Kidney (tissue), 14 donors: ENCODE results near the gene CFD. TPM values are rescaled to one million over a fixed set of nuclear protein-coding genes. Genes with fewer than 3 reads are reported as not detected.

Source experiments
- DNase-seq, 5 donors: peaks; one replicate each; pipeline ENCODE4 v3.0.0-alpha.2; 2013 to 2020
- FAIRE-seq: peaks from 2 replicates; lab custom pipeline; 2012; peaks lifted over from hg19 to GRCh38; lab: Jason Lieb, UNC
- H3K27ac ChIP-seq, 2 donors: one replicate each; pipeline ENCODE4 v1.7.0; 2013; ENCODE audit warnings: low read depth in 2 of 2, low read length in 2 of 2, inconsistent platforms in 1 of 2
- H3K27me3 ChIP-seq: one replicate; pipeline ENCODE4 v1.7.1; 2013; ENCODE audit warnings: low read length, inconsistent platforms; ENCODE audit not compliant: control insufficient read depth, insufficient read depth
- H3K36me3 ChIP-seq, 3 donors: one replicate each; pipeline versions ENCODE4 v1.7.0 to v1.7.1; 2013; ENCODE audit warnings: low read length in 3 of 3, control low read depth in 1 of 3, inconsistent platforms in 1 of 3; ENCODE audit not compliant: insufficient read depth in 3 of 3, control insufficient read depth in 2 of 3
- H3K4me1 ChIP-seq, 3 donors: one replicate each; pipeline versions ENCODE4 v1.7.0 to v1.7.1; 2013; ENCODE audit warnings: low read length in 3 of 3, inconsistent platforms in 1 of 3, low read depth in 1 of 3; ENCODE audit not compliant: control insufficient read depth in 2 of 3, insufficient read depth in 2 of 3
- H3K4me3 ChIP-seq, 3 donors: one replicate each; pipeline versions ENCODE4 v1.7.0 to v1.8.1; 2013; ENCODE audit warnings: low read length in 3 of 3, control low read depth in 1 of 3, inconsistent platforms in 1 of 3
- H3K9ac ChIP-seq, 3 donors: one replicate each; pipeline versions ENCODE4 v1.7.0 to v1.7.1; 2013; ENCODE audit warnings: low read length in 3 of 3, control low read depth in 1 of 3, inconsistent platforms in 1 of 3
- H3K9me3 ChIP-seq, 3 donors: one replicate each; pipeline versions ENCODE4 v1.7.0 to v1.7.1; 2013; ENCODE audit warnings: low read length in 3 of 3, control low read depth in 1 of 3, inconsistent platforms in 1 of 3; ENCODE audit not compliant: control insufficient read depth in 2 of 3, insufficient read depth in 1 of 3
- CTCF ChIP-seq: IDR thresholded peaks from 3 replicates; pipeline ENCODE4 v1.5.1; 2012; ENCODE audit warnings: mild to moderate bottlenecking, moderate library complexity, borderline replicate concordance; ENCODE audit not compliant: insufficient read depth; ENCODE audit errors: extremely low read depth
- intact Hi-C: fragments of 100-400 bp; cut with DNase I; formaldehyde crosslinking; loops from one replicate; pipeline ENCODE4 v1.11.1; 2022
- polyA plus RNA-seq: library from polyadenylated mRNA; stranded (reverse); fragments of 350-450 nt; fragmentation: Illumina TruSeq; extraction: RNeasy Lipid Tissue Mini Kit (QIAGEN cat#74804); gene quantifications from one replicate; pipeline ENCODE4 v1.2.3, GENCODE V29; 2014; ENCODE audit warnings: low read depth, low replicate concordance; ENCODE audit not compliant: insufficient read depth
- total RNA-seq: library from RNA; stranded (reverse); fragmentation: NEBNext Ultra II Directional; extraction: Animal tissue kit (Norgen Biotek cat#: 25700); gene quantifications from one replicate; pipeline ENCODE4 v1.2.1, GENCODE V29; 2021
- donor health status: control.
- donor health status: control.
- donor health status: control.
- donor health status: control.
- donor health status: control.
- donor health status: DM: yes; HTN: yes; CAD: no.
- donor health status: Normal renal cell carcinoma (clear cell type).

Gene CFD
- total and polyA plus RNA-seq, 2 donors from 2014 or later, result 4.6 to 35.1 TPM

- Histone ChIP-seq H3K36me3 (peaks cover 0 to 8% (median 0%) of the 10 kb centered on the region in 3 donors), H3K27me3 (no peaks in the 10 kb centered on the region), H3K27ac (peak overlapping the region in 1 of 2 donors; percentile 78), H3K9me3 (no peaks in the 10 kb centered on the region), H3K9ac (no peak overlapping the region), H3K4me3 (no peak overlapping the region), H3K4me1 (peaks cover 0 to 8% (median 0%) of the 10 kb centered on the region in 3 donors)
- no peak for FAIRE-seq
- intact Hi-C loops, result no loop called here
- DNase-seq, result peak in 1 of 5 donors; percentile 85
- TF ChIP-seq CTCF, result no peak
These were observed 9.2 kb downstream of the CFD start for GRCh38 chr19:868458-869244.

GRCh38 chr19:869245-870177, 10.0 kb downstream of the CFD start:
- H3K4me1 ChIP-seq, result peaks cover 0 to 4% (median 0%) of the 10 kb centered on the region in 3 donors
- H3K27ac ChIP-seq, result peak overlapping the region; percentile 34 to 91
- no peaks in the 10 kb centered on the region for H3K27me3 ChIP-seq
- peaks cover 0 to 10% (median 0%) of the 10 kb centered on the region in 3 donors for H3K36me3 ChIP-seq
- DNase-seq (peak in 1 of 5 donors; percentile 94), FAIRE-seq (no peak)
- no peak overlapping the region for H3K9ac ChIP-seq
- intact Hi-C loops, result no loop called here
- no peaks in the 10 kb centered on the region for H3K9me3 ChIP-seq
- no peak for TF ChIP-seq CTCF
- no peak overlapping the region for H3K4me3 ChIP-seq

- Histone ChIP-seq H3K9ac (no peak overlapping the region), H3K36me3 (peaks cover 0 to 10% (median 0%) of the 10 kb centered on the region in 3 donors), H3K4me3 (no peak overlapping the region), H3K27ac (peak overlapping the region; percentile 34 to 91), H3K9me3 (no peaks in the 10 kb centered on the region), H3K4me1 (peaks cover 0 to 4% (median 0%) of the 10 kb centered on the region in 3 donors), H3K27me3 (no peaks in the 10 kb centered on the region)
- no peak for DNase-seq
- no peak for FAIRE-seq
- intact Hi-C loops, result no loop called here
- TF ChIP-seq CTCF, result no peak
These were observed 10.8 kb downstream of the CFD start for GRCh38 chr19:870314-870713.
